Measurements from ENCODE around the gene LY86. TPM values are rescaled to one million over a fixed set of nuclear protein-coding genes. Genes with fewer than 3 reads are reported as not detected.

Gene LY86
- total RNA-seq, 1 donor from 2014 or later = not detected

GRCh38 chr6:6654599-6655575 lies 66.4 kb downstream of the LY86 start:
- Histone ChIP-seq H3K4me3 (no peak overlapping the region), H3K27ac (no peak overlapping the region), H3K4me1 (no peaks in the 10 kb centered on the region), H3K27me3 (no peaks in the 10 kb centered on the region), H3K36me3 (no peaks in the 10 kb centered on the region), H3K9me3 (no peaks in the 10 kb centered on the region)
- no peak for DNase-seq (ENCODE audit: low spot score in 2 of 2)
- TF ChIP-seq CTCF (IDR thresholded peaks at IDR 0.05) = no peak
- intact Hi-C loops (cut with DNase I) = no loop called here

GRCh38 chr6:6655805-6656251 lies 67.3 kb downstream of the LY86 start:
- DNase-seq (ENCODE audit: low spot score in 2 of 2) = no peak
- intact Hi-C loops (cut with DNase I) = no loop called here
- Histone ChIP-seq H3K4me1 (no peaks in the 10 kb centered on the region), H3K4me3 (no peak overlapping the region), H3K27ac (no peak overlapping the region), H3K9me3 (no peaks in the 10 kb centered on the region), H3K27me3 (no peaks in the 10 kb centered on the region), H3K36me3 (no peaks in the 10 kb centered on the region)
- TF ChIP-seq CTCF (IDR thresholded peaks at IDR 0.05) = no peak

- H3K4me1 ChIP-seq = no peaks in the 10 kb centered on the region
- no peaks in the 10 kb centered on the region for H3K27me3 ChIP-seq
- H3K9me3 ChIP-seq = no peaks in the 10 kb centered on the region
- H3K27ac ChIP-seq = no peak overlapping the region
- intact Hi-C loops (cut with DNase I) = no loop called here
- no peak overlapping the region for H3K4me3 ChIP-seq
- no peak for TF ChIP-seq CTCF (IDR thresholded peaks at IDR 0.05)
- no peak for DNase-seq (ENCODE audit: low spot score in 2 of 2)
- H3K36me3 ChIP-seq = no peaks in the 10 kb centered on the region
Observed at GRCh38 chr6:6656287-6656686, 67.8 kb downstream of the LY86 start.

- Histone ChIP-seq H3K27ac (no peak overlapping the region), H3K27me3 (no peaks in the 10 kb centered on the region), H3K4me3 (no peak overlapping the region), H3K36me3 (no peaks in the 10 kb centered on the region), H3K9me3 (no peaks in the 10 kb centered on the region), H3K4me1 (no peaks in the 10 kb centered on the region)
- no peak for TF ChIP-seq CTCF (IDR thresholded peaks at IDR 0.05)
- no peak for DNase-seq (ENCODE audit: low spot score in 2 of 2)
- intact Hi-C loops (cut with DNase I) = no loop called here
Observed at GRCh38 chr6:6657085-6657819, 68.7 kb downstream of the LY86 start.

GRCh38 chr6:6657820-6658217 lies 69.3 kb downstream of the LY86 start:
- no peak overlapping the region for H3K4me3 ChIP-seq
- H3K4me1 ChIP-seq = no peaks in the 10 kb centered on the region
- no peak for TF ChIP-seq CTCF (IDR thresholded peaks at IDR 0.05)
- no peaks in the 10 kb centered on the region for H3K9me3 ChIP-seq
- no peaks in the 10 kb centered on the region for H3K27me3 ChIP-seq
- no peak overlapping the region for H3K27ac ChIP-seq
- DNase-seq (ENCODE audit: low spot score in 2 of 2) = no peak
- intact Hi-C loops (cut with DNase I) = no loop called here
- no peaks in the 10 kb centered on the region for H3K36me3 ChIP-seq
